RWPE2 (cell line): ENCODE results near the gene STAT1.

Source experiments
- ATAC-seq: fragments of 200-7000 bp; cut with Tn5 transposase; 3 replicates; pipeline ENCODE4 v1.9.1; 2021; ENCODE audit warnings: low read depth
- DNase-seq: peaks from one replicate; pipeline ENCODE4 v3.0.0-alpha.2; 2020; ENCODE audit warnings: low spot score
- H3K27ac ChIP-seq: fragments of 450-650 bp; 2 replicates; pipeline ENCODE4 v1.5.1; 2017; ENCODE audit warnings: mild to moderate bottlenecking; ENCODE audit not compliant: poor library complexity, severe bottlenecking
- H3K27me3 ChIP-seq: fragments of 250-450 bp; sonication (Bioruptor Pico); 2 replicates; pipeline ENCODE4 v1.5.1; 2021; ENCODE audit warnings: mild to moderate bottlenecking, moderate library complexity; ENCODE audit not compliant: insufficient read depth, poor library complexity, severe bottlenecking
- H3K36me3 ChIP-seq: fragments of 250-450 bp; sonication (Bioruptor Pico); 2 replicates; pipeline ENCODE4 v1.5.1; 2020; ENCODE audit warnings: low read depth, mild to moderate bottlenecking, moderate library complexity
- H3K4me1 ChIP-seq: fragments of 250-450 bp; sonication (Bioruptor Pico); 2 replicates; pipeline ENCODE4 v1.5.1; 2021; ENCODE audit warnings: mild to moderate bottlenecking, moderate library complexity; ENCODE audit not compliant: insufficient read depth, poor library complexity, severe bottlenecking
- H3K4me3 ChIP-seq: fragments of 250-450 bp; sonication (Bioruptor Pico); 2 replicates; pipeline ENCODE4 v1.5.1; 2021; ENCODE audit warnings: mild to moderate bottlenecking, moderate library complexity; ENCODE audit not compliant: severe bottlenecking
- H3K9me3 ChIP-seq: fragments of 250-450 bp; sonication (Bioruptor Pico); 2 replicates; pipeline ENCODE4 v1.5.1; 2021; ENCODE audit warnings: mild to moderate bottlenecking, moderate library complexity; ENCODE audit not compliant: severe bottlenecking
- TF ChIP-seq, protein P1 (sequence below): fragments of 450-650 bp; IDR thresholded peaks from one replicate; pipeline ENCODE4 v1.5.1; 2017; ENCODE audit warnings: mild to moderate bottlenecking, moderate library complexity; ENCODE audit not compliant: poor library complexity, severe bottlenecking

The STAT1 gene

DNA sequence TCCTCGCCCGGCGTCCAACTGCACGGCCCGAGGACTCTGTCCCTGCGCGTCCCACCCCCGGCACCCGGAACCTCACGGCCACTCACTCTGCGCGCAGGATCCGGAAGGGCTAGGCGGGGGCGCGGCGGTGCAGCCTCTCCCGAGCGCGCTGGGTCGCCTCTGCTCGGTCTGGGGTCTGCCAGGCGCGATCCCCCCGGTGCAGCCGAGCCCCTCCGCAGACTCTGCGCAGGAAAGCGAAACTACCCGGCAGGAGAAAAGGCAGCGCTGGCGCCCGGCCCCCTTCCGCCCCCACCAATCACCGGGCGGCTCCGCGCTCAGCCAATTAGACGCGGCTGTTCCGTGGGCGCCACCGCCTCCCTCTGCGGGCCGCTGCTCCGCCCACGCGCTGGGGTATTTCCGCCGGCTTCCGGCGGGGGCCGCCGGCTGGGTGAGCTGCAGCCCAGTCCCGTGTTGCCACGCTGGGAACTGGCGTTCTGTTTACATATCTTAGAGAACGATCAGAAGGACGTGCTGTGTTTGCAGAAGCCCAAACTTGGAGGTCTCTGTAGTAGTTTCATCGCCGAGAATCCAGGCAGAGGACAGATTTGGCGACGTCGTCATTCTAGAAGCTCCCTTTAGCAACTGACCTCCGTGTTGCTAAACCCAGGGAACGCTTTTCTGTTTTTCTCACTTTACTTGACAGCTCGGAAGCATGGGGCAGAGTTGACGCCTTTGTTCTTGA, at the start of gene STAT1:
STAT1 (minus strand) TSS at position 240 of the 721 bp plus-strand sequence. CDS start 4,168 bp downstream, outside the sequence.
- no peaks in the 10 kb centered on the region for H3K27me3 ChIP-seq
- no peaks in the 10 kb centered on the region for H3K9me3 ChIP-seq
- H3K4me1 ChIP-seq: peaks cover 10% of the 10 kb centered on the region
- peak; percentile 93 for ATAC-seq
- peaks cover 31% of the 10 kb centered on the region for H3K36me3 ChIP-seq
- TF ChIP-seq, protein P1, sequence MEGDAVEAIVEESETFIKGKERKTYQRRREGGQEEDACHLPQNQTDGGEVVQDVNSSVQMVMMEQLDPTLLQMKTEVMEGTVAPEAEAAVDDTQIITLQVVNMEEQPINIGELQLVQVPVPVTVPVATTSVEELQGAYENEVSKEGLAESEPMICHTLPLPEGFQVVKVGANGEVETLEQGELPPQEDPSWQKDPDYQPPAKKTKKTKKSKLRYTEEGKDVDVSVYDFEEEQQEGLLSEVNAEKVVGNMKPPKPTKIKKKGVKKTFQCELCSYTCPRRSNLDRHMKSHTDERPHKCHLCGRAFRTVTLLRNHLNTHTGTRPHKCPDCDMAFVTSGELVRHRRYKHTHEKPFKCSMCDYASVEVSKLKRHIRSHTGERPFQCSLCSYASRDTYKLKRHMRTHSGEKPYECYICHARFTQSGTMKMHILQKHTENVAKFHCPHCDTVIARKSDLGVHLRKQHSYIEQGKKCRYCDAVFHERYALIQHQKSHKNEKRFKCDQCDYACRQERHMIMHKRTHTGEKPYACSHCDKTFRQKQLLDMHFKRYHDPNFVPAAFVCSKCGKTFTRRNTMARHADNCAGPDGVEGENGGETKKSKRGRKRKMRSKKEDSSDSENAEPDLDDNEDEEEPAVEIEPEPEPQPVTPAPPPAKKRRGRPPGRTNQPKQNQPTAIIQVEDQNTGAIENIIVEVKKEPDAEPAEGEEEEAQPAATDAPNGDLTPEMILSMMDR: no peak
- DNase-seq: peak; percentile 82
- H3K27ac ChIP-seq: peak within 1 kb of the TSS; percentile 42
- peak within 1 kb of the TSS; percentile 93 for H3K4me3 ChIP-seq

DNA sequence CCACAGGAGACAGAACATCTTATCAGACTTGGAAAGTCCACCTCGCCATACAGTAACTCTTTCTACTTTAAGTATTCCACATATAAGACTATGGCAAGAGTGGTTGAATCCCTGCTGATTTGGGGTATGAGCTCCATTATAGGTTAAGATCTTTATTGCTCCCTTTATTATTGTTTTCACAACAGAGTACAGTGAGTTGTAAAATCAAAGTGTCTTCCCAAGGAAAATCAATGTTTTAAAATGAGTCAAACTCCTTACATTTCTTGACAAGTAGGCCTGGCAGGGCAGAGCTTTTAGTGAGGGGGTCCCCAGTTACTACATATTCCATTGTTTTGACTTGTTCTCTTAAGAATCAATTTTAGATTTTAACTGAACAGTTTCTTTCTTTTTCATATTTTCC, 49.6 kb upstream of the STAT1 start:
- no peaks in the 10 kb centered on the region for H3K4me1 ChIP-seq
- no peak overlapping the region for H3K27ac ChIP-seq
- TF ChIP-seq, protein P1: no peak
- no peaks in the 10 kb centered on the region for H3K36me3 ChIP-seq
- no peak overlapping the region for H3K4me3 ChIP-seq
- no peak for ATAC-seq
- no peaks in the 10 kb centered on the region for H3K27me3 ChIP-seq
- no peaks in the 10 kb centered on the region for H3K9me3 ChIP-seq
- DNase-seq: no peak

DNA sequence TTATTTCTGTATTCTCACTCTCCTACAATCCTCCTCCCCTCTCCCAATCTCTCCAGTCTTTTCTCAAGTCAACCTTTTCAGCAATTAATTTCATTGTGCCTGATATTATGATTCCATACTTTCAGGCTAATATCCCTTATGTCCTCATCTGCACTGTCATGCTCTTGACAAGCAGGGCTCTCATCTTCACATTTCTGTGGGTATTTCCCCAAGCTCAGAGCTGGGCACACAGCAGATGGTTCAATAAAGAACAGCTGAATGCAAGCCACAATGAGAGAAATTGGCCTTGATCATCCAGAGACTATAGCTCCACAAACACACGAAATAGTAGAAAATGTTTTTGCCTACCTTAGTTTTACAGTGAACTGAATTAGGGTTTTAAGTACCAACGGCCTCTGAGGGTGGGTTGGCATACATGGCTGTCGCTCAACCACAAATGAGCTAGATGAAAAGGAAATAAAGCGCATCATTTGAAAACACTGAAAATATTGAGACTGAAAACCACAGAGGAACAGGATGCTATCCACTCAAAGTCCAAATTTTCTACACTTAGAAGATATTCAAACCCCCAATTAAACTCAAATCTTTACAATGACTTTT, 47.5 kb upstream of the STAT1 start:
- DNase-seq (no peak), ATAC-seq (no peak)
- no peak overlapping the region for H3K4me3 ChIP-seq
- no peak overlapping the region for H3K27ac ChIP-seq
- H3K4me1 ChIP-seq: no peaks in the 10 kb centered on the region
- no peaks in the 10 kb centered on the region for H3K36me3 ChIP-seq
- no peaks in the 10 kb centered on the region for H3K9me3 ChIP-seq
- no peaks in the 10 kb centered on the region for H3K27me3 ChIP-seq
- TF ChIP-seq, protein P1: no peak

DNA sequence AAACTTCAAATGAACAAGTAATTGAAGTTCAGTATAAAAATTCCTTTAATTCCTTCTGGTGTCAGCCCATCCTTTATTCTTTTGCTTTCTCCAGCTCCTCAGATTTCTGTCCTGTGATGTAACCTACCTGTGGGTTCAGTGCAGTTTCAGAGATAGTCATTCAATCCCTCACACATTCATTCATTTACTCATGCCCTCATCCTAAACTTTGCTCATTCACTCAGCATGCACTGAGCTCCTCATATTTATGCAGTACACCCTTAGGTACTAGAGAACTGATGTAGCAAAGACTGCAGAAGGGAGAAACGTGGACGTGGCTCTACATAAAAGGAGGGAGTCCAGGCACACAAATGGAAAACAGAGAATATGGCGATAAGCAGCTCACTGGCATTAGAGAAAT, 45.3 kb upstream of the STAT1 start:
- H3K27me3 ChIP-seq: no peaks in the 10 kb centered on the region
- TF ChIP-seq, protein P1: no peak
- DNase-seq: no peak
- H3K36me3 ChIP-seq: no peaks in the 10 kb centered on the region
- H3K4me1 ChIP-seq: no peaks in the 10 kb centered on the region
- no peak for ATAC-seq
- no peak overlapping the region for H3K27ac ChIP-seq
- no peak overlapping the region for H3K4me3 ChIP-seq
- no peaks in the 10 kb centered on the region for H3K9me3 ChIP-seq

DNA sequence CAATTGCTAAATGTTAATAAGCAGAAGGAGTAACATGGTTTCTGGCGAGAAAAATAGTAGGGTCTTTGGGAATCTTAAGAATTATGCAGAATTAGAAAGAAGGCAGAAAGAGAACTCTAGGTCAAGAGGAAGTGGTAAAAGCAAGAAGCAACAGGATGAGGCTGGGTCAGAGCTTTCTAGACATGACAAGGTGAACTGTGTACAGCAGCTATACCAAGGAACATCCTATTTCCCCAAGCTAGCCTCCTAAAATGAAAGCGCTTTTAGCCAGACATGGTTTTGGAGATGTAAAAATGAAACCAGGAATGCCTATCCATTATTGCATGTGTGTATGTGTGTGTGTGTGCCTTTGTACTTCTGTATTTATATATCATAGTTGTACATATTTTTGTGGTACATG, 42.3 kb upstream of the STAT1 start:
- no peaks in the 10 kb centered on the region for H3K36me3 ChIP-seq
- H3K27me3 ChIP-seq: no peaks in the 10 kb centered on the region
- no peak for DNase-seq
- H3K4me3 ChIP-seq: no peak overlapping the region
- H3K4me1 ChIP-seq: no peaks in the 10 kb centered on the region
- H3K9me3 ChIP-seq: no peaks in the 10 kb centered on the region
- ATAC-seq: no peak
- H3K27ac ChIP-seq: no peak overlapping the region
- TF ChIP-seq, protein P1: no peak
